Fibroblast of mammary gland (primary cell): ENCODE data around the gene COG4.
A peak's percentile ranks its signal among the peaks of the same experiment; 100 is the strongest.
"Not testable (repeated sequence)": the region's sequence is repeated elsewhere in the genome, so short reads cannot be mapped to it uniquely, and the experiment has no call there.

ENCODE experiments used
- DNase-seq: peaks from one replicate; pipeline ENCODE4 v3.0.0-alpha.2; 2010; ENCODE audit warnings: low read depth
- H3K4me3 ChIP-seq: 2 replicates; pipeline ENCODE4 v1.5.1; 2011; ENCODE audit warnings: low read depth, mild to moderate bottlenecking, low read length, moderate library complexity; ENCODE audit not compliant: control insufficient read depth
- CTCF ChIP-seq: conservative IDR thresholded peaks from 2 replicates; pipeline ENCODE4 v1.5.1; 2011; ENCODE audit warnings: low read depth, low read length, inconsistent platforms; ENCODE audit not compliant: control insufficient read depth, insufficient read depth

Gene COG4

GRCh38 chr16:70529051-70529777 is 5.9 kb upstream of the COG4 start:
- DNase-seq = peak; percentile 79
- peak; percentile 55 for TF ChIP-seq CTCF

DNA sequence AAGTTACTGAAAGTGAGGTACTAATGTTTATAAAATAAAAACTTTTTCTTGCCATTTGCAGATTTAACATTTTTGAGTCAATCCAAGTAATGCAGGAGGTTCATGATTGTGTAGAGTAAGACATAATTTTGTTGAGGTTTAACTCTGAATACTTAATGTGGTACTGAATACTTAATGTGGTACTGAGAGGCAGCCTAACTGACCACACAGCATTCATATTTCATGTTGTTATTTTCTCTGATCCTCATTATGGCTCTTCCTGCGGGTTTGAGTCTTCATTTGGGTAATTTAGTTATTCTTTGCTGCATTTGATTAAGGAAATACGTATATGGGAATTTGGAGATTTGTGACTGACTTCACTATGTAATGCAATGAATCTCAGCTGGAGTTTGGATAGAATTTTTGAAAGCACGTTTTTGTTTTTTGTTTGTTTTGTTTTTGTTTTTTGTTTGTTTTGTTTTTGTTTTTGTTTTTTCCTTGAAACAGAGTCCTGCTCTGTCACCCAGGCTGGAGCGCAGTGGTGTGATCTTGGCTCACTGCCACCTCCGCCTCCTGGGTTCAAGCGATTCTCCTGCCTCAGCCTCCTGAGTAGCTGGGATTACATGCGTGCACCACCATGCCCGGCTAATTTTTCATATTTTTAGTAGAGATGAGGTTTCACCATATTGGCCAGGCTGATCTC is 4.1 kb upstream of the COG4 start:
- H3K4me3 ChIP-seq = no peak overlapping the region
- TF ChIP-seq CTCF = no peak
- DNase-seq = no peak

More at GRCh38 chr16:70529051-70529777, 5.9 kb upstream of the COG4 start:
- no peak overlapping the region for H3K4me3 ChIP-seq

- peak overlapping the region; percentile 3 for H3K4me3 ChIP-seq
- no peak for DNase-seq
- no peak for TF ChIP-seq CTCF
Observed at GRCh38 chr16:70526403-70526802, 3.0 kb upstream of the COG4 start.

DNA sequence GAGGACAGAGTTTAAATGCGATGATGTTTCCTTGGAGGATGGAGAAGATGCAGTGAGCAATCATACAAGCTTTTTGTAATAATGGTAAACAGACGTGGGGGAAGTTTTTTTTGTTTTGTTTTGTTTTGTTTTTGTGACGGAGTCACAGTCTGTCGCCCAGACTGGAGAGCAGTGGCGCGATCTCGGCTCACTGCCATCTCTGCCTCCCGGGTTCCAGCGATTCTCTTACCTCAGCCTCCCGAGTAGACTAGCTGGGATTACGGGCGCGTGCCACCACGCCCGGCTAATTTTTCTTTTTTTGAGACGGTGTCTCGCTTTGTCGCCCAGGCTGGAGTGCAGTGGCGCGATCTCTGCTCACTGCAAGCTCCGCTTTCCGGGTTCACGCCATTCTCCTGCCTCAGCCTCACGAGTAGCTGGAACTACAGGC is 1.1 kb upstream of the COG4 start:
- DNase-seq = not testable (repeated sequence)
- H3K4me3 ChIP-seq = peak overlapping the region; percentile 98

GRCh38 chr16:70523743-70524398 is 517 bp upstream of the COG4 start, which contains the start of gene SF3B3:
Gene SF3B3, plus strand, starts transcription at chr16:70523816. Its CDS starts 2,841 bp downstream, at chr16:70526657.
- no peak for TF ChIP-seq CTCF
- peak within 1 kb of the TSS; percentile 98 for H3K4me3 ChIP-seq
- peak; percentile 37 for DNase-seq

DNA sequence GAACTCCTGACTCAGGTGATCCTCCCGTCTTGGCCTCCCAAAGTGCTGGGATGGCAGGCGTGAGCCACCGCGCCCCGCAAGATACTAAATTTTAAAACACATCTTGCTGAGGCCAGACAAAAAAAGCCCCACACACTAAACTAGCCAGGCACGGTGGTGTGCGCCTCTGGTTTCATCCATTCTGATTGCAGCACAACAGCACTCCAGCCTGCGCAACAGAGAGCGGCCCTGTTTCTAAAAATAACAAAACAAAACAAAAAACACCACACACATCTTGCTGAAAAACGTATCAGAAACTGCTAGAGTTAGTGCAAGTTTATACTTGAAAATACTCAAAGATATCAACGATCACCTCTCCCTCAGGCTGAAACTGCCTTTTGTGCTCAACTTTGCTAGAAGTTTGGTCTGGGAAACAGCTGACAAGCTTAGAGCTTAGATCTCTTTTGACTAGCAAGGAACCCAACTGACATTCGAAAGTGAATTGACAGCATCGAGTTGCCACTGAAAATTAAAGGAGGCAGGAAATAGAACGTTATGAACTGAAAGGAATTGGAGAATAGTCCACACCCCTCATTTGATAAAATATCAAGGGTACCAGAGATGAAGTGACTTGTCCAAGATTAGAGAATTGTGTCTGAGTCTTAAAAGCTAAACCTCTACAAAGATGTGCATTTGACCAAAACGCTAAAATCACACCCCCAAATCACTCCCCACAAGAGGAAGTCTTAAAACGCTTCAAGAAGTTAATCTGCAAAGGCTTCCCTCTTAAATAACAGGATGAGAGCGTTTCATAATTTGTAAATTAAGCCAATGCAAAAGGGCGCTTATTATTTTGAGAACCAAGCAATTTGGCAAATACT is 908 bp downstream of the COG4 start:
- H3K4me3 ChIP-seq = peak overlapping the region; percentile 98
- DNase-seq = no peak
- TF ChIP-seq CTCF = no peak
